GM21360 (cell line): ENCODE measurements around the gene KRTAP13-4.

Experiments used
- ATAC-seq: cut with Tn5 transposase; IDR thresholded peaks from one replicate; pipeline ENCODE4 v1.9.1; 2021; ENCODE audit warnings: mild to moderate bottlenecking, moderate library complexity; ENCODE audit not compliant: unreplicated experiment

The KRTAP13-4 gene

GRCh38 chr21:30430170-30430655 lies at the start of gene KRTAP13-4:
Gene KRTAP13-4 (plus strand): TSS chr21:30430220. CDS start chr21:30430276, 56 bp downstream.
- ATAC-seq, result no peak

GRCh38 chr21:30382201-30382600 lies 47.8 kb upstream of the KRTAP13-4 start:
- ATAC-seq, result no peak

- ATAC-seq, result no peak
Measured at GRCh38 chr21:30391492-30392025, 38.5 kb upstream of the KRTAP13-4 start.

GRCh38 chr21:30395731-30396130 lies 34.3 kb upstream of the KRTAP13-4 start, which contains the start of gene KRTAP13-1:
Gene KRTAP13-1 (plus strand): TSS chr21:30396031. CDS start chr21:30396087, 56 bp downstream.
- no peak for ATAC-seq

- no peak for ATAC-seq
Measured at GRCh38 chr21:30408782-30409494, 21.1 kb upstream of the KRTAP13-4 start.

GRCh38 chr21:30415993-30416392 lies 14.0 kb upstream of the KRTAP13-4 start:
- ATAC-seq, result no peak

GRCh38 chr21:30425826-30426225 lies 4.2 kb upstream of the KRTAP13-4 start, which contains the start of gene KRTAP13-3:
Gene KRTAP13-3 (minus strand): TSS chr21:30425926. CDS start chr21:30425912, 14 bp downstream.
- no peak for ATAC-seq

- ATAC-seq, result no peak
Measured at GRCh38 chr21:30426731-30427130, 3.3 kb upstream of the KRTAP13-4 start.

- ATAC-seq, result no peak
Measured at GRCh38 chr21:30434033-30434631, 4.1 kb downstream of the KRTAP13-4 start.

- ATAC-seq, result no peak
Measured at GRCh38 chr21:30437010-30437565, 7.1 kb downstream of the KRTAP13-4 start.

- ATAC-seq, result no peak
Measured at GRCh38 chr21:30439975-30440374, 10.0 kb downstream of the KRTAP13-4 start, which contains the start of gene KRTAP15-1. Gene KRTAP15-1 (plus strand): TSS chr21:30440275. CDS start chr21:30440328, 53 bp downstream.

GRCh38 chr21:30443226-30443625 lies 13.2 kb downstream of the KRTAP13-4 start:
- ATAC-seq, result no peak

GRCh38 chr21:30444204-30444603 lies 14.2 kb downstream of the KRTAP13-4 start:
- no peak for ATAC-seq

GRCh38 chr21:30447056-30447455 lies 17.0 kb downstream of the KRTAP13-4 start:
- no peak for ATAC-seq

- ATAC-seq, result no peak
Measured at GRCh38 chr21:30448514-30448913, 18.5 kb downstream of the KRTAP13-4 start.

GRCh38 chr21:30463713-30464112 lies 33.7 kb downstream of the KRTAP13-4 start:
- ATAC-seq, result no peak

GRCh38 chr21:30468900-30469714 lies 39.1 kb downstream of the KRTAP13-4 start:
- no peak for ATAC-seq

- ATAC-seq, result no peak
Measured at GRCh38 chr21:30478004-30478403, 48.0 kb downstream of the KRTAP13-4 start.

- no peak for ATAC-seq
Measured at GRCh38 chr21:30479259-30479658, 49.2 kb downstream of the KRTAP13-4 start.

GRCh38 chr21:30480145-30480544 lies 50.1 kb downstream of the KRTAP13-4 start, which contains the start of gene KRTAP19-1:
Gene KRTAP19-1 (minus strand): TSS chr21:30480367. CDS start chr21:30480317, 50 bp downstream.
- ATAC-seq, result no peak
